ENCODE results near the gene CCL15.

Gene CCL15

GRCh38 chr17:35991075-35991474 is 10.3 kb downstream of the CCL15 start:
- no peak for DNase-seq (ENCODE audit: low read depth)

DNA sequence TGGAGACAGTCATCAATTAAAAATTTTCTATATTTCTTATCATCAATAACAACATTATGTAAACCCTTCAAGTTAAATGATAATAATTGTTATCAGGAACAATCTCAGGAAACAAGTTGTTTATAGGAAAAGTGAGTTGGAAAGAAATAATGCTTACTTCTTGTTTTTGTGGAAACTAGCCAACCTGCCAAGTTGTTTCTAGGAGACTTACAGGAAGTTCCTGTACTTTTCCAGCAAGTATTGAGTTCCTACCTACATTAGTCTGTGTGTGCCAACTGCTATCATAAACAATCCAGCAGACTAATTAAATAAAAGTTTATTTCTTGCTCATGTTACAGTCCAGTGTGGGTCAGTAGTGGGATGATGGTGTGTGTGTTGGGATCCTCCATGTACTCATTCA is 13.2 kb downstream of the CCL15 start:
- DNase-seq (ENCODE audit: low read depth) = no peak

DNA sequence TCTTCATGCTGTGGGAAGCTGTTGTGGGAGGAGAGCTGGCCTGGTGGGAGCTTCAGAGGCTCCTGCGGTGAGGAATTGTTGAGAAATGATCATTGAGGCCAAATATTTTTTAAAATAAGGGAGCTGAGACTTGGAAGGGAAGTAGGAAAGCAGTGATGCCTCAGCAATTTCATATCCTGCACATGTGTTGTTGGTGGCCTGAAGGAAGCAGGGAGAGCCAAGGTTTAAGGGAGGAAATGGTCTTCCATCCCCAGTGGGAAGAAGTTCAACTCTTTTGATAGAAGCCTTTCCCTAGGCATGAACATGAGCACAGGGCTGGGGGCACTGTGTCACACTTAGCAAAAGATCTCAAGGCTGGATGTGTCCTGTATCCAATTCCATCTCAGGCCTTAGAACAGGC is 14.7 kb downstream of the CCL15 start, which contains the start of gene CCL14:
TSS of gene CCL14 (minus strand) at position 87 of the 400 bp plus-strand sequence. CDS start at position 7, 80 bp downstream.
- DNase-seq (ENCODE audit: low read depth) = no peak

DNA sequence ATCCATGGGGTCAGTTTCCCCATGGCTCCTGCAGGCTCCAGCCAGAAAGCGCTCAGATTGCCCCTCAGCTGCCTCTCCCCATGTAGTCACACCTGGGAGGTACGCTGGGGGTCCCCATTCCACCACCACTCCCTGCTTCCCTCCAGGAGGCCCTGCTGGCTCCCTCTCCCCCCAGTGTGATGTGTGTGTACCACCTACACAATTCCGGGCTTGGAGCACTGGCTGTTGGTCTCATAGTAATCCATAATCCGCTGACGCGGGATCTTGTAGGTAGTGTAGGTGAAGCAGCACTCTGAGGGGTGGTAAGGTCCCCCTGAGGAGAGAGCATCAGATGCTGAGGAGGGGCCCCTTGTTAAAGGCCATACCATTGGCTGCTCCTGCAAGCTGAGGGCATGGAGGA is 17.2 kb downstream of the CCL15 start:
- DNase-seq (ENCODE audit: low read depth) = no peak

DNA sequence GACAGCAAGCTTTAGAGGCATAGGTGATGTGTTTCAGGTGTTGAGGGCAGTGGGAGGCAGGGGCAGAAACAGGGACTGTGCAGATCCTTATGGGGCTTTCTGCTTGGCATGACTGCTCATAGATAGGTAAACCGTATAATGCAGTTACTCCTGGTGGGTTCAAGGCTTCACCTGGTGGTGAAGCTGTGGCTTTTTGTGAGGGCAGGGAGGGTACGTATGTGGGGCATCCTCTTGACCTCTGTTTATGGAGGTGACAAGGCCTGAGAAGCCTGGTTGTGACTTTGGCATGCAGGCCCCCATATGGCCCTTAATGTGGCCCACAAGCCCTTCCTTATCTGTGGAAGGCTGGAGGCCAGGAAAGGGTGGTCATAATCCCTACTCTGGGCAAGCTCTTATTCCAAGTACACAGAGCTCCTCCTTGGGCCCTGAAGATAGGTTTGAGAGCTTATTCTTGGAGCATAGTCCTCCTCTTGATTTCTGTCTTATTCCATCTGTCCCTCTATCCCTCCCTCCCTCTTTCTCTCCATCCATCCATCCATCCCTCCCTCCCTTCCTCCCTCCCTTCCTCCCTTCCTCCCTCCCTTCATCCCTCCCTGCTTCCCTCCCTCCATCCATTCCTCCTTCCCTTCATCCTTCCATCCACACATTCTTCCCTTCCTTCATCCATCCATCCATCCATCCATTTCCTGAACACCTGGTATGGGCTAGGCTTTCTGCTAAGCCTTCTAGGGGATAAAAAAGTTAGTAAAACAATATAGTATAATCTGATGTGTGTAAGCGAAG is 18.8 kb downstream of the CCL15 start:
- DNase-seq (ENCODE audit: low read depth) = no peak

- DNase-seq (ENCODE audit: low read depth) = no peak
Observed at GRCh38 chr17:35981908-35982330, 19.4 kb downstream of the CCL15 start.

DNA sequence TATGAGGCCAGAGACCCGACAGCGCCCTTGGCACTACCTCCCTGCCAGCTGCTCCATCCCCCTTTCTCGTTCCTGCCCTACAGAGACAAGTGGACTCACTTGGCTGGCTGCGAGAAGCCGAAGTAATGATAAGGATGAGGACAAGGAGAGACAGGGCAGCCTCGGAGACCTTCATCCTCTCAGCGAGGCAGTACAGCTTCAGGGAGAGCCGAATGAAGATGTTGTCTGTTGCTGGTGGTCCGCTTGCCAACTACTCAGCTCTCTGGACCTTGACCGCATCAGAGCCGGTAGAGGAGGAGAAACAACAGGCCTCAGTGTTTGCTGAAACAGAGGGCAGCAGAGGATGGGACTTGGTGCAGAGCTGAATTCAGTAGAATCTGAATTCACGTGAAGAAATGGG is 20.1 kb downstream of the CCL15 start, which contains the start of gene CCL16:
TSS of gene CCL16 (minus strand) at position 252 of the 400 bp plus-strand sequence. CDS start at position 175, 77 bp downstream.
- DNase-seq (ENCODE audit: low read depth) = no peak

- no peak for DNase-seq (ENCODE audit: low read depth)
Observed at GRCh38 chr17:35978346-35978745, 23.0 kb downstream of the CCL15 start.

DNA sequence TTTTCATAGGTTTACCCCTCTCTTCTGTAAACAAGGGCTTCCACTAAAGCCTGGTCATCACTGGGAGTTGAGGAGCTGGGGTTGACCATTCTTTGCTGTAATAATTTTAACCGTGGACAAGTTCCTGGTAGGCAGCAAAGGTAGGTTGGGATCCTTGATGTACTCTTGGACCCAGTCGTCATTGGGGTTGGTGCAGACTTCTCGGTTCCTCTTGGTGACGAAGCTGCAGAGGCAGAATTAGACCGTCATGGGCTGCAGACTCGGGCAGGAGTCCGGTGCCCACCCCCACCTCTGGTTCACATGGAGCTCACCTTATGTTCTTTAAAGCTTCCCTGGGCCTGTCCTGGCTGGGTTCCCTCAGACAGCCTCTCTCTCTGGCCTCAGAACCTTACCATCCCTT is 23.8 kb downstream of the CCL15 start:
- no peak for DNase-seq (ENCODE audit: low read depth)

DNA sequence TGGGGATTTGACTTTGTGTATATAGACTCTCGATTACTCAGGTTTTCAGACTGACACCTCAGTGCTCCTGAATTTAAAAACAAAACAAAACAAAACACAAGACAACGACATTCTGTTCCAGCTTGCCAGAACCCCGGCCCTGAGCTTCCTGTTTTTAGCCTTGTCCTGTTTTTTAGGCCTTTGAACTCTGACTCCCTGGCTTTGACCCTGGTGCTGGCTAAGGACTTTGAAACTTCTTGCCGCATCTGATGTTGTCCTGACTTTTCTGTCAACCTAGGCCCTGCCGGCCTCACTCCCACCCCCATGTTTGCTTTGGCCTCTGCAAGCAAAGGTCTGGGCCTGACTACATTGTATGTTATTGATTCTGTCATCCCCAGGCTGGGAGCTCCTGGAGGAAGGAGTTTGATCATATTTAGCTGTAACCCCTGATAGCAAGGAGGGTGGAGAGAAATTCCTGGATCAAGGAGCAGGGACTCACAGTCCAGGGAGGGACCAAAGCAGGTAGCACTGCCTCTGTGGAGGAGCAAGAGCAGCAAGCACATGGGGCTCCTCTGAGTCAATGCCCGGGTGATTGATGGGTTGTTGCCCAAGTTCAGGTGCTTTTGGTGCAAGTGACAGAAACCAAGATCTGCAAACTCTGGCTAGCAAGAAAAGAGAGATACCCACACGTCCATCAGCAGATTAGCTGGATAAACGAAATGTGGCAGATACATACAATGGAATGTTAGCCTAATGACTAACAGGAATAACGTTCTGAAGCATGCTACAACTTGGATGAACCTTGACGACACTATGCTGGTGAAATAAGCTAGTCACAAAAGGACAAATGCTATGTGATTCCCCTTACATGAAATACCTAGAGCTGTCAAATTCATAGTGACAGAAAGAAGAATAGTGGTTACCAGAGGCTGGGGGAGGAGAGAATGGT is 27.8 kb downstream of the CCL15 start:
- DNase-seq (ENCODE audit: low read depth) = no peak

- no peak for DNase-seq (ENCODE audit: low read depth)
Observed at GRCh38 chr17:35972945-35973332, 28.4 kb downstream of the CCL15 start.

DNA sequence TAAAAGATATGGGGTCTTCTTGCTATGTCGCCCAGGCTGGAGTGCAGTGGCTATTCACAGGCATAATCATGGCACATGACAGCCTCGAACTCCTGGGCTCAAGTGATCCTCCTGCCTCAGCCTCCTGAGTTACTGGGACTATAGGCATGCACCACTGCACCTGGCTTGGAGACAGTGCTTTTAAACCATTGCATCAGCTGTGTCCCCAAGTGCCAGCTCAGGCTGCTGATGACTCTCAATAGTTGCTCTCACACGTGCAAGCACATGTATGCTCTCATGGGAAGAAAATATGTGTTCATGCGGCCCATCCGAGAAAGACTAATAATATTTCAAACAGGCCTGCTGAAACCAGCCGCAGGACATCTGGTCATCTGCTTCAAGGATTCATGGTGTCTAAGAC is 28.8 kb downstream of the CCL15 start:
- DNase-seq (ENCODE audit: low read depth) = no peak

DNA sequence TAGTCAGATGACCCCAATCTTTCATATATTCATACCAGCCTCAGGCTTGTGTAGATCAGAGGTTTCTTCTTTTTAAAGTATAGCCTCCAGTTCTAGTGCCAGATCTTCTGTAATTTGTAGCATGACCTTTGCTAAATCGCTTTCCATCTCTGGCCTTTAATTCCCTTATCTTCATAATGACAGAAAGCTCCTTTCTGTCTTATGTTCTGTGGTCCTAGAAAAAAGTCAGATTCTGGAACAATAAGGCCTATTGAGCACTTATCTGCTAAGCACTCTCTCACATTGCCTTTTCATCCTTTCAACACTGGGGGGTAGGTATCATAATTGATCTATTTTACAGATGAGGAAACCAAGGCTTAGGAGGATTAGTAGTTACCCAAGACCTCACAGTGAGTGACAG is 29.3 kb downstream of the CCL15 start:
- DNase-seq (ENCODE audit: low read depth) = no peak

- peak; percentile 58 for DNase-seq (ENCODE audit: low read depth)
Observed at GRCh38 chr17:35969558-35970380, 31.6 kb downstream of the CCL15 start.

GRCh38 chr17:35968520-35969054 is 32.8 kb downstream of the CCL15 start:
- DNase-seq (ENCODE audit: low read depth) = no peak

GRCh38 chr17:35965272-35965671 is 36.1 kb downstream of the CCL15 start:
- DNase-seq (ENCODE audit: low read depth) = no peak

GRCh38 chr17:35963663-35964062 is 37.7 kb downstream of the CCL15 start:
- DNase-seq (ENCODE audit: low read depth) = no peak

GRCh38 chr17:35953720-35954119 is 47.6 kb downstream of the CCL15 start:
- no peak for DNase-seq (ENCODE audit: low read depth)

DNA sequence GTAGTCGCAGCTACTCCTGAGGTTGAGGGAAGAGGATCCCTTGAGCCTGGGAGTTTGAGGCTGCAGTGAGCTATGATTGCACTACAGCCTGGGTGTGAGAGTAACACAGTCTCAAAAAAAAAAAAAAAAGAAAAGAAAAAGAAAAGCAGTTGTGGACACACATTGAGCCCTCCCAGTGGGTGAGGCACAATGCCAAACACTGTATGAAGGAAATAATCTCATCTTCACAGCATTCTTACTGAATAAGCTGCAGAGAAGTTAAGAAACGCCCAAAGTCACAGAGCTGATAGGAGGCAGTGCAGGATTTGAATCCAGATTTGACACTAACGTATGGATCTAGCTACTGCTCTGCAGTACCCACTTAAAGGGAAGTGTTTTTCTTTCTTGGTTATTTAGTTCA is 52.0 kb downstream of the CCL15 start:
- DNase-seq (ENCODE audit: low read depth) = no peak

DNA sequence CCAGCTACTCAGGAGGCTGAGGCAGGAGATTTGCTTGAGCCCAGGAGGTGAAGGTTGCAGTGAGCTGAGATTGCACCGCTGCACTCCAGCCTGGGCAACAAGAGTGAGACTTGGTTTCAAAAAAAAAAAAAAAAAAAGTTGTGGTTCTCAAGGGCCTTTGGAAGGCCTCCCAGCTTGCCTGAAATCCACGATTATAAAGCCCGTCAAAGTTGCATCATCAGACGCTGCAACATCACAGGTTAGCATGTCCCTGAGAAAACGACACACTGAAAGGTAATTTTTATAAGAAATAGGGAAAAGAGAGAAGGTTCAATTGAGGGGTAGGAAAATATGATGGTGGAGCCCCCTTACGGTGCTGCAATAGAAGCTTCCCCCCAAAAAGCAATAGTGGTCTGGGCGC is 53.3 kb downstream of the CCL15 start:
- DNase-seq (ENCODE audit: low read depth) = no peak

All from activated T-cell treated with anti-CD3 and anti-CD28 coated beads for 1 hour (primary cell).